Stimulated activated naive CD8-positive, alpha-beta T cell treated with anti-CD3 and anti-CD28 coated beads, Interleukin-15, Interleukin-2, amounts not matched to agents 100 ng/mL and 50 ng/mL, for 24 hours (primary cell): ENCODE measurements around the gene ATP4A.
A peak's percentile ranks its signal among the peaks of the same experiment; 100 is the strongest.

Experiments used
- H3K27ac Mint-ChIP-seq: one replicate; pipeline ENCODE4 v1.8.0; 2021; ENCODE audit warnings: mild to moderate bottlenecking, mixed read lengths
- H3K27me3 Mint-ChIP-seq: one replicate; pipeline ENCODE4 v1.8.0; 2021; ENCODE audit warnings: mixed read lengths
- H3K36me3 Mint-ChIP-seq: one replicate; pipeline ENCODE4 v1.8.0; 2021; ENCODE audit warnings: low read depth, mixed read lengths
- H3K4me1 Mint-ChIP-seq: one replicate; pipeline ENCODE4 v1.8.0; 2021; ENCODE audit warnings: low read depth, mixed read lengths
- H3K4me3 Mint-ChIP-seq: one replicate; pipeline ENCODE4 v1.8.0; 2021; ENCODE audit warnings: mild to moderate bottlenecking, mixed read lengths
- H3K9me3 Mint-ChIP-seq: one replicate; pipeline ENCODE4 v1.8.0; 2021; ENCODE audit warnings: mixed read lengths

Gene ATP4A

DNA sequence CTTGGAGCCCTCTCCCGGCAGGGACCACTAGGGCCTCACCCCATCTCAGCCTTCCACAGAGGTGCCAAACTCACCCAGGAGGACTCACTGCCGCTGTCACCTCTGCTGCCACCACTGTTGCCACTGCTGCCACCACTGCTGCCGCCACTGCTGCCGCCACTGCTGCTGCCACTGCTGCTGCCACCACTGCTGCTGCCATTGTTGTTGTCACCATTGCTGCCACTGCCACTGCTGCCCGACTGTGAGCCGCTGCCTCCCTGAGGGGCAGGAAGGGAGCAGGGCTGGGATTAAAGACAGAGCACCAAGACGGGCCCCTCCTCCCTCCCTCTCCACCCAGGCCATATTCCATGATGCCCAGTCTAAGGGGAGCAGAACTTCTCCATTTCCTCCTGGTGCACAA, 52.1 kb downstream of the ATP4A start:
- Mint-ChIP-seq H3K9me3 (no peaks in the 10 kb centered on the region), H3K27ac (no peak overlapping the region), H3K4me3 (no peak overlapping the region), H3K36me3 (no peaks in the 10 kb centered on the region), H3K27me3 (peaks cover 38% of the 10 kb centered on the region), H3K4me1 (peaks cover 13% of the 10 kb centered on the region)

- H3K4me1 Mint-ChIP-seq, result peaks cover 13% of the 10 kb centered on the region
- peaks cover 40% of the 10 kb centered on the region for H3K27me3 Mint-ChIP-seq
- peak overlapping the region; percentile 63 for H3K4me3 Mint-ChIP-seq
- no peaks in the 10 kb centered on the region for H3K36me3 Mint-ChIP-seq
- no peak overlapping the region for H3K27ac Mint-ChIP-seq
- H3K9me3 Mint-ChIP-seq, result no peaks in the 10 kb centered on the region
Measured at GRCh38 chr19:35510626-35510964, 52.9 kb downstream of the ATP4A start.

GRCh38 chr19:35509861-35510625, 53.4 kb downstream of the ATP4A start:
- peak overlapping the region; percentile 63 for H3K4me3 Mint-ChIP-seq
- H3K4me1 Mint-ChIP-seq, result peaks cover 13% of the 10 kb centered on the region
- H3K36me3 Mint-ChIP-seq, result no peaks in the 10 kb centered on the region
- H3K27me3 Mint-ChIP-seq, result peaks cover 45% of the 10 kb centered on the region
- no peaks in the 10 kb centered on the region for H3K9me3 Mint-ChIP-seq
- no peak overlapping the region for H3K27ac Mint-ChIP-seq

- Mint-ChIP-seq H3K4me1 (peaks cover 13% of the 10 kb centered on the region), H3K4me3 (peak overlapping the region; percentile 63), H3K9me3 (no peaks in the 10 kb centered on the region), H3K27ac (no peak overlapping the region), H3K36me3 (no peaks in the 10 kb centered on the region), H3K27me3 (peaks cover 42% of the 10 kb centered on the region)
Measured at GRCh38 chr19:35509018-35509652, 54.3 kb downstream of the ATP4A start.

GRCh38 chr19:35508129-35508528, 55.3 kb downstream of the ATP4A start:
- peaks cover 38% of the 10 kb centered on the region for H3K27me3 Mint-ChIP-seq
- H3K36me3 Mint-ChIP-seq, result no peaks in the 10 kb centered on the region
- H3K27ac Mint-ChIP-seq, result no peak overlapping the region
- no peaks in the 10 kb centered on the region for H3K9me3 Mint-ChIP-seq
- H3K4me3 Mint-ChIP-seq, result no peak overlapping the region
- H3K4me1 Mint-ChIP-seq, result peaks cover 13% of the 10 kb centered on the region

- H3K4me3 Mint-ChIP-seq, result no peak overlapping the region
- H3K27ac Mint-ChIP-seq, result no peak overlapping the region
- H3K4me1 Mint-ChIP-seq, result peaks cover 13% of the 10 kb centered on the region
- no peaks in the 10 kb centered on the region for H3K36me3 Mint-ChIP-seq
- H3K9me3 Mint-ChIP-seq, result no peaks in the 10 kb centered on the region
- peaks cover 33% of the 10 kb centered on the region for H3K27me3 Mint-ChIP-seq
Measured at GRCh38 chr19:35507561-35507960, 55.9 kb downstream of the ATP4A start.

DNA sequence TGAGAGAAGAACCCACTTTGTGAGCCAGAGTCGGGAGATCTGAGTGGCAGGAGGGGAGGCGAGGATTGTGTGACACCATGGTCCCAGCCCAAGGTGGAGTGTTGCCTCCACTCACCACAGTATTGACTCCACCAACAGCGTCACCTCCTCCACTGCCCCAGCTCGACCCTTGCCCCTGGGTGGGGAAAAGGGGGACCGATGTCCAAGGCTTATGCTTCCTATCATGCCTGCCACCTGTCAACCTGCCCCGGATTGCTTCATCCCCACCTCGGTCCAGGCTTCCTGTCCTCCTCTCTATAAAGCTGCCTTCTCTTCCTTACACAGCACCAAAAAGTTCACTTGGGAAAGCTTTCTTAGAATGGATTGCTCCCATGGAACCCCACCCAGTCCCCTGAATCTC, 57.4 kb downstream of the ATP4A start:
- H3K27me3 Mint-ChIP-seq, result peaks cover 36% of the 10 kb centered on the region
- no peaks in the 10 kb centered on the region for H3K36me3 Mint-ChIP-seq
- H3K4me3 Mint-ChIP-seq, result no peak overlapping the region
- peaks cover 13% of the 10 kb centered on the region for H3K4me1 Mint-ChIP-seq
- H3K9me3 Mint-ChIP-seq, result no peaks in the 10 kb centered on the region
- no peak overlapping the region for H3K27ac Mint-ChIP-seq

DNA sequence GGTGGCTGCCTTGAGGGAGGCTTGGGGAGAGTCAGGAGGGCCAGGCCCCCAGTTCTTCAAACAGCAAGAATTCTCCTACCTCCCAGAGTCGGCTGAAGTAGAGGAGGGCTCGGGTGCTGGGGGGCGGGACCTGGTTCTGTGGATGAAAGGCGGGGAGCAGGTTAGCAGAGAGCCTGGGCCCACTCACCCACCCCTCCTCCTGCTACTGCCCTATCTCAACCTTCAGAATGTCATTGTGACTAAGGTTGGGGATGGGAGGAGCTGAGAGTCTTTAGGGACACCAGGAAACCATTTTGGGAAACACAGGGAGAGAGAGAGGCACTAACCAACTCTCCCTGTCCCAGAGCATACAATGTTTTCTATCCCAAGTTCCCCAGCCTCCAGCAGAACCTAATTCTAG, 60.7 kb downstream of the ATP4A start:
- H3K4me1 Mint-ChIP-seq, result no peaks in the 10 kb centered on the region
- no peak overlapping the region for H3K27ac Mint-ChIP-seq
- H3K4me3 Mint-ChIP-seq, result no peak overlapping the region
- no peaks in the 10 kb centered on the region for H3K9me3 Mint-ChIP-seq
- H3K36me3 Mint-ChIP-seq, result no peaks in the 10 kb centered on the region
- H3K27me3 Mint-ChIP-seq, result peaks cover 13% of the 10 kb centered on the region

DNA sequence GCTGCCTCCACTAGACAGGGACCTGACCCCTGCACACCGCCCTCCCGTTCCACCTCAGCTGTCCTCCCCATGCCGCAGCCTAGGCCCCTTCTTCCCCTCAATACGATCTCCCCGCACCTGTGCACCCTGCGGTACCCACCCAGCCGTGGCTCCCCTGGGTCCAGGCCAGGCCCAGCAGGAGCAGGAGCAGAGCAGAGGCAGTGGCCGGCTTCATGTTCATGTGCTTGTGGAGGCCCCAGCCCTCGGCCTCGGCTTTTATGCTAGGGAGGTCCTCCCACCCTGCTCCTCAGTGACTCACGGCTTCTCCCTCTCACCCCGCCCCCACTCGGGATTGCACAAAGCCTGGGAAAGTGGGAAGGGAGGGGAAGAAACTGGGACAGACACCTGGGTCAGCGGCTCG, 61.8 kb downstream of the ATP4A start:
- Mint-ChIP-seq H3K4me3 (no peak overlapping the region), H3K27ac (no peak overlapping the region)

GRCh38 chr19:35500611-35501010, 62.8 kb downstream of the ATP4A start:
- Mint-ChIP-seq H3K9me3 (no peaks in the 10 kb centered on the region), H3K4me3 (no peak overlapping the region), H3K27me3 (peaks cover 14% of the 10 kb centered on the region), H3K4me1 (no peaks in the 10 kb centered on the region), H3K36me3 (no peaks in the 10 kb centered on the region), H3K27ac (no peak overlapping the region)

More for the DNA sequence above, 61.8 kb downstream of the ATP4A start:
- Mint-ChIP-seq H3K27me3 (peaks cover 16% of the 10 kb centered on the region), H3K9me3 (no peaks in the 10 kb centered on the region), H3K4me1 (no peaks in the 10 kb centered on the region), H3K36me3 (no peaks in the 10 kb centered on the region)
